ENCODE results near the gene MTSS2.

GRCh38 chr16:70642633-70643032 is 43.2 kb downstream of the MTSS2 start:
- TF ChIP-seq CTCF (IDR thresholded peaks at IDR 0.05) (no peak), POLR2A (IDR thresholded peaks at IDR 0.05) (no peak)

Data from adrenal gland (tissue), 5 donors.